ENCODE measurements around the gene MAP3K5.
"Not testable (repeated sequence)": the region's sequence is repeated elsewhere in the genome, so short reads cannot be mapped to it uniquely, and the experiment has no call there.

Gene MAP3K5

GRCh38 chr6:136586295-136586694 is 206.0 kb downstream of the MAP3K5 start:
- Histone ChIP-seq H2BK5ac (ENCODE audit: low read length) (no peak overlapping the region), H3K27me3 (ENCODE audit: insufficient read depth, low read length, poor library complexity) (no peaks in the 10 kb centered on the region), H3K56ac (ENCODE audit: low read length) (no peak overlapping the region), H3K79me1 (ENCODE audit: low read length) (no peaks in the 10 kb centered on the region), H3K79me2 (ENCODE audit: control insufficient read depth, insufficient read depth, low read length) (no peaks in the 10 kb centered on the region), H2BK120ac (ENCODE audit: low read depth, low read length) (no peak overlapping the region), H3K4me3 (ENCODE audit: low read length) (no peak overlapping the region), H2AK5ac (ENCODE audit: low read length) (no peak overlapping the region), H3K27ac (ENCODE audit: low read depth, low read length) (no peak overlapping the region), H4K5ac (ENCODE audit: low read length) (no peak overlapping the region), H3K4me2 (ENCODE audit: low read length) (no peak overlapping the region), H4K8ac (ENCODE audit: low read depth, low read length) (no peak overlapping the region), H3K4ac (ENCODE audit: low read depth, low read length) (no peak overlapping the region), H3K9ac (ENCODE audit: low read length) (no peak overlapping the region), H2BK15ac (replicated peaks; ENCODE audit: low read depth) (no peak overlapping the region), H3K4me1 (ENCODE audit: control insufficient read depth, low read depth, low read length) (no peaks in the 10 kb centered on the region), H3K36me3 (ENCODE audit: control insufficient read depth, insufficient read depth, low read length) (no peaks in the 10 kb centered on the region), H3K23ac (ENCODE audit: low read length) (no peak overlapping the region), H3K18ac (ENCODE audit: low read length) (no peak overlapping the region)
- no peak for DNase-seq
- WGBS (ENCODE audit: extremely low coverage, insufficient coverage, low lambda C conversion rate): no CpG with 5 or more reads among the region's 4 CpGs

DNA sequence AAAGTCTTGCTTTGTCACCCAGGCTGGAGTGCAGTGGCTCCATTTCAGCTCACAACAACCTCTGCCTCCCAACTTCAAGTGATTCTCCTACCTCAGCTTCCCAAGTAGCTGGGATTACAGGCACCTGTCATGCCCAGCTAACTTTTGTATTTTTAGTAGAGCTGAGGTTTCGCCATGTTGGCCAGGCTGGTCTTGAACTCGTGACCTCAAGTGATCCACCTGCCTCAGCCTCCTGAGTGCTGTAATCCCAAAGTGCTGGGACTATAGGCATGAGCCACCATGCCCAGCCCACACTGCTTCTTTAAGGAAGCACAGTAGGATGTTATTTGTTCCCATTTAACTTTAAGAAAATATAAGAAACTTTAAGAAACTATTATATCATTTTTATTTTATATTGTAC is 206.8 kb downstream of the MAP3K5 start:
- not testable (repeated sequence) for H2BK15ac ChIP-seq (replicated peaks; ENCODE audit: low read depth); DNase-seq; H3K56ac ChIP-seq (ENCODE audit: low read length); H2BK5ac ChIP-seq (ENCODE audit: low read length); H2BK120ac ChIP-seq (ENCODE audit: low read depth, low read length); H3K9ac ChIP-seq (ENCODE audit: low read length); H2AK5ac ChIP-seq (ENCODE audit: low read length); H3K4ac ChIP-seq (ENCODE audit: low read depth, low read length); H4K5ac ChIP-seq (ENCODE audit: low read length); H3K4me2 ChIP-seq (ENCODE audit: low read length); H3K79me2 ChIP-seq (ENCODE audit: control insufficient read depth, insufficient read depth, low read length); H3K27me3 ChIP-seq (ENCODE audit: insufficient read depth, low read length, poor library complexity); H3K18ac ChIP-seq (ENCODE audit: low read length); H4K8ac ChIP-seq (ENCODE audit: low read depth, low read length); H3K27ac ChIP-seq (ENCODE audit: low read depth, low read length); H3K4me1 ChIP-seq (ENCODE audit: control insufficient read depth, low read depth, low read length); H3K4me3 ChIP-seq (ENCODE audit: low read length); H3K79me1 ChIP-seq (ENCODE audit: low read length); H3K23ac ChIP-seq (ENCODE audit: low read length); H3K36me3 ChIP-seq (ENCODE audit: control insufficient read depth, insufficient read depth, low read length)
- no CpG with 5 or more reads among the region's 2 CpGs for WGBS (ENCODE audit: extremely low coverage, insufficient coverage, low lambda C conversion rate)

GRCh38 chr6:136584290-136584689 is 208.0 kb downstream of the MAP3K5 start:
- not testable (repeated sequence) for H2BK120ac ChIP-seq (ENCODE audit: low read depth, low read length); H2AK5ac ChIP-seq (ENCODE audit: low read length); H3K4ac ChIP-seq (ENCODE audit: low read depth, low read length); H3K79me1 ChIP-seq (ENCODE audit: low read length); H3K4me2 ChIP-seq (ENCODE audit: low read length); H3K27me3 ChIP-seq (ENCODE audit: insufficient read depth, low read length, poor library complexity); H4K5ac ChIP-seq (ENCODE audit: low read length); H3K56ac ChIP-seq (ENCODE audit: low read length); H3K36me3 ChIP-seq (ENCODE audit: control insufficient read depth, insufficient read depth, low read length); H3K4me3 ChIP-seq (ENCODE audit: low read length); H3K4me1 ChIP-seq (ENCODE audit: control insufficient read depth, low read depth, low read length); H3K27ac ChIP-seq (ENCODE audit: low read depth, low read length); H3K23ac ChIP-seq (ENCODE audit: low read length); H2BK15ac ChIP-seq (replicated peaks; ENCODE audit: low read depth); H4K8ac ChIP-seq (ENCODE audit: low read depth, low read length); H2BK5ac ChIP-seq (ENCODE audit: low read length); DNase-seq; H3K79me2 ChIP-seq (ENCODE audit: control insufficient read depth, insufficient read depth, low read length); H3K9ac ChIP-seq (ENCODE audit: low read length); H3K18ac ChIP-seq (ENCODE audit: low read length)
- WGBS (ENCODE audit: extremely low coverage, insufficient coverage, low lambda C conversion rate): no CpG with 5 or more reads among the region's 5 CpGs

GRCh38 chr6:136582711-136583471 is 209.4 kb downstream of the MAP3K5 start:
- H3K27ac ChIP-seq (ENCODE audit: low read depth, low read length): no peak overlapping the region
- no peak overlapping the region for H4K5ac ChIP-seq (ENCODE audit: low read length)
- H3K23ac ChIP-seq (ENCODE audit: low read length): no peak overlapping the region
- H2AK5ac ChIP-seq (ENCODE audit: low read length): no peak overlapping the region
- no peak overlapping the region for H3K18ac ChIP-seq (ENCODE audit: low read length)
- H3K4me2 ChIP-seq (ENCODE audit: low read length): no peak overlapping the region
- no peaks in the 10 kb centered on the region for H3K79me1 ChIP-seq (ENCODE audit: low read length)
- no peaks in the 10 kb centered on the region for H3K27me3 ChIP-seq (ENCODE audit: insufficient read depth, low read length, poor library complexity)
- no peak for DNase-seq
- H3K4me1 ChIP-seq (ENCODE audit: control insufficient read depth, low read depth, low read length): no peaks in the 10 kb centered on the region
- H4K8ac ChIP-seq (ENCODE audit: low read depth, low read length): no peak overlapping the region
- WGBS (ENCODE audit: extremely low coverage, insufficient coverage, low lambda C conversion rate): no CpG with 5 or more reads among the region's 3 CpGs
- no peak overlapping the region for H3K4me3 ChIP-seq (ENCODE audit: low read length)
- no peak overlapping the region for H2BK15ac ChIP-seq (replicated peaks; ENCODE audit: low read depth)
- H2BK5ac ChIP-seq (ENCODE audit: low read length): no peak overlapping the region
- no peaks in the 10 kb centered on the region for H3K36me3 ChIP-seq (ENCODE audit: control insufficient read depth, insufficient read depth, low read length)
- H3K9ac ChIP-seq (ENCODE audit: low read length): no peak overlapping the region
- H3K56ac ChIP-seq (ENCODE audit: low read length): no peak overlapping the region
- no peak overlapping the region for H2BK120ac ChIP-seq (ENCODE audit: low read depth, low read length)
- no peak overlapping the region for H3K4ac ChIP-seq (ENCODE audit: low read depth, low read length)
- H3K79me2 ChIP-seq (ENCODE audit: control insufficient read depth, insufficient read depth, low read length): no peaks in the 10 kb centered on the region

DNA sequence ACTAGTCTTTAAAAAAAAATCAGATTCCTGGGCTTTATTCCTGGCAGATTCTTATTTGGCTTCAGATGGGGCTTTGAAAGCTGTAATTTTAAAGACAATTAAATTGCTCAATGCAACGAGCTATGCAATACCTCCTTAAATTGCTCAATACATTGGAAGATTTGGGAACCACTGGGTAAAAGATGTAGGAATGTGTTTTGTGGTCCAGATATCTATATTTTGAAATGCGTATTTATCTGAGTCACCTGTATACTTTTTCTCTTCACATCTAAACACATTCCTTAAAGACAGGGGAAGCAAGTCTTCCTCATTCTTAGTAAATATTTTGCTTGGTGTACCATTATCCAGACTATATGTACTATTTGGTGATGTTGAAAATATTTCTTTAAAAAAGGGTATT is 212.5 kb downstream of the MAP3K5 start:
- no CpG with 5 or more reads among the region's 2 CpGs for WGBS (ENCODE audit: extremely low coverage, insufficient coverage, low lambda C conversion rate)
- Histone ChIP-seq H3K23ac (ENCODE audit: low read length) (no peak overlapping the region), H3K9ac (ENCODE audit: low read length) (no peak overlapping the region), H3K56ac (ENCODE audit: low read length) (no peak overlapping the region), H3K4ac (ENCODE audit: low read depth, low read length) (no peak overlapping the region), H3K27me3 (ENCODE audit: insufficient read depth, low read length, poor library complexity) (no peaks in the 10 kb centered on the region), H3K27ac (ENCODE audit: low read depth, low read length) (no peak overlapping the region), H4K5ac (ENCODE audit: low read length) (no peak overlapping the region), H3K79me1 (ENCODE audit: low read length) (no peaks in the 10 kb centered on the region), H2BK15ac (replicated peaks; ENCODE audit: low read depth) (no peak overlapping the region), H2BK120ac (ENCODE audit: low read depth, low read length) (no peak overlapping the region), H2BK5ac (ENCODE audit: low read length) (no peak overlapping the region), H3K79me2 (ENCODE audit: control insufficient read depth, insufficient read depth, low read length) (no peaks in the 10 kb centered on the region), H3K4me1 (ENCODE audit: control insufficient read depth, low read depth, low read length) (no peaks in the 10 kb centered on the region), H3K4me2 (ENCODE audit: low read length) (no peak overlapping the region), H3K18ac (ENCODE audit: low read length) (no peak overlapping the region), H3K36me3 (ENCODE audit: control insufficient read depth, insufficient read depth, low read length) (no peaks in the 10 kb centered on the region), H3K4me3 (ENCODE audit: low read length) (no peak overlapping the region), H4K8ac (ENCODE audit: low read depth, low read length) (no peak overlapping the region), H2AK5ac (ENCODE audit: low read length) (no peak overlapping the region)
- no peak for DNase-seq

DNA sequence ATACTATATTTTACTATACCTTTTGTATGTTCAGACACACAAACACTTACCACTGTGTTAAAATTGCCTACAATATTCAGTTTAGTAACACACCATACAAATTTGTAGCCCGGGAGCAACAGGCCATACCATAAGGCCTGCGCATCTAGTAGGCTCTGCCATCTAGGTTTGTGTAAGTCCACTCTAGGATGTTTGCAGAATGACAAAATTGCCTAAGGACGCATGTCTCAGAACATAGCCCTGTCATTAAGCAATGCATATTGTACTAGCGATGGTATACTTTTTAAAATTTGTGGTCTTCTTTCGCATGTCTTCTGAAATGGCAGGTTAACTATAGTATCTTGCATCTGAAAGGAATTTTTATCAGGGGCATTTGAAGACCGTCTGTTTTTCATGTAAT is 215.5 kb downstream of the MAP3K5 start:
- no peak overlapping the region for H4K8ac ChIP-seq (ENCODE audit: low read depth, low read length)
- no peak for DNase-seq
- no peaks in the 10 kb centered on the region for H3K36me3 ChIP-seq (ENCODE audit: control insufficient read depth, insufficient read depth, low read length)
- H3K27me3 ChIP-seq (ENCODE audit: insufficient read depth, low read length, poor library complexity): no peaks in the 10 kb centered on the region
- no peak overlapping the region for H2BK120ac ChIP-seq (ENCODE audit: low read depth, low read length)
- H2BK15ac ChIP-seq (replicated peaks; ENCODE audit: low read depth): no peak overlapping the region
- H3K56ac ChIP-seq (ENCODE audit: low read length): no peak overlapping the region
- H4K5ac ChIP-seq (ENCODE audit: low read length): no peak overlapping the region
- no peak overlapping the region for H2BK5ac ChIP-seq (ENCODE audit: low read length)
- H3K4me3 ChIP-seq (ENCODE audit: low read length): no peak overlapping the region
- no peaks in the 10 kb centered on the region for H3K79me2 ChIP-seq (ENCODE audit: control insufficient read depth, insufficient read depth, low read length)
- no peak overlapping the region for H3K27ac ChIP-seq (ENCODE audit: low read depth, low read length)
- no peak overlapping the region for H3K9ac ChIP-seq (ENCODE audit: low read length)
- no peak overlapping the region for H2AK5ac ChIP-seq (ENCODE audit: low read length)
- no peak overlapping the region for H3K18ac ChIP-seq (ENCODE audit: low read length)
- no peak overlapping the region for H3K4ac ChIP-seq (ENCODE audit: low read depth, low read length)
- no peaks in the 10 kb centered on the region for H3K4me1 ChIP-seq (ENCODE audit: control insufficient read depth, low read depth, low read length)
- no peak overlapping the region for H3K23ac ChIP-seq (ENCODE audit: low read length)
- WGBS (ENCODE audit: extremely low coverage, insufficient coverage, low lambda C conversion rate): no CpG with 5 or more reads among the region's 6 CpGs
- no peak overlapping the region for H3K4me2 ChIP-seq (ENCODE audit: low read length)
- no peaks in the 10 kb centered on the region for H3K79me1 ChIP-seq (ENCODE audit: low read length)
